ENCODE measurements around the gene LTB4R2. TPM values are rescaled to one million over a fixed set of nuclear protein-coding genes. Genes with fewer than 3 reads are reported as not detected.

Gene LTB4R2
- total and polyA plus RNA-seq, 7 donors, result 0.08 to 2.3 (median 0.96) TPM

- TF ChIP-seq CTCF (IDR thresholded peaks at IDR 0.05), result peak; percentile 81
- no peak within 1 kb of the TSS for H3K27ac ChIP-seq
- DNase-seq (peak in 1 of 2 donors; percentile 53), ATAC-seq (peak in 3 of 4 donors; percentile 35 to 57 (median 42))
- H3K36me3 ChIP-seq (ENCODE audit: insufficient read depth in 1 of 2, low read depth in 1 of 2), result peaks cover 0 to 54% of the 10 kb centered on the region in 2 donors
- H3K27me3 ChIP-seq (ENCODE audit: insufficient read depth in 3 of 3, low read length in 2 of 3), result no peaks in the 10 kb centered on the region
- intact Hi-C loops (cut with DNase I), result loop anchor here in 1 of 2 donors (5.0 kb wide), 1 partner anchor 250 kb away; no protein-coding TSS in a partner anchor
- no peaks in the 10 kb centered on the region for H3K9me3 ChIP-seq
- peaks cover 13% of the 10 kb centered on the region for H3K4me1 ChIP-seq
- H3K4me3 ChIP-seq, result no peak within 1 kb of the TSS
- WGBS, 3 donors, result 59 to 62% (median 60%) methylated on average over 6 of the region's 6 CpGs
Observed at GRCh38 chr14:24307575-24308341, 2.2 kb upstream of the LTB4R2 start, which contains the start of gene CIDEB. TSS of gene CIDEB (minus strand) at chr14:24307977. CDS start at chr14:24307858, 119 bp downstream.

- H3K4me3 ChIP-seq, result no peak overlapping the region
- ATAC-seq, result no peak
- no peaks in the 10 kb centered on the region for H3K9me3 ChIP-seq
- no peaks in the 10 kb centered on the region for H3K27me3 ChIP-seq (ENCODE audit: insufficient read depth in 3 of 3, low read length in 2 of 3)
- no peak overlapping the region for H3K27ac ChIP-seq
- DNase-seq, result no peak
- H3K36me3 ChIP-seq (ENCODE audit: insufficient read depth in 1 of 2, low read depth in 1 of 2), result peaks cover 0 to 46% of the 10 kb centered on the region in 2 donors
- 78 to 94% (median 80%) methylated on average over 6 to 7 of the region's 7 CpGs for WGBS, 3 donors
- TF ChIP-seq CTCF (IDR thresholded peaks at IDR 0.05), result peak; percentile 17
- H3K4me1 ChIP-seq, result peaks cover 13% of the 10 kb centered on the region
- intact Hi-C loops (cut with DNase I), result loop anchor here in 1 of 2 donors (5.0 kb wide), 1 partner anchor 251 kb away; no protein-coding TSS in a partner anchor
Observed at GRCh38 chr14:24308342-24309124, 1.4 kb upstream of the LTB4R2 start.

- whole genome bisulfite sequencing, 3 donors, result 22 to 30% (median 28%) methylated on average over 3 to 5 of the region's 5 CpGs
- DNase-seq (no peak), ATAC-seq (no peak)
- H3K27ac ChIP-seq, result peak overlapping the region; percentile 79
- peak overlapping the region; percentile 68 for H3K4me3 ChIP-seq
- no peak for TF ChIP-seq CTCF (IDR thresholded peaks at IDR 0.05)
- peaks cover 0 to 29% of the 10 kb centered on the region in 2 donors for H3K36me3 ChIP-seq (ENCODE audit: insufficient read depth in 1 of 2, low read depth in 1 of 2)
- H3K4me1 ChIP-seq, result peaks cover 13% of the 10 kb centered on the region
- no peaks in the 10 kb centered on the region for H3K27me3 ChIP-seq (ENCODE audit: insufficient read depth in 3 of 3, low read length in 2 of 3)
- H3K9me3 ChIP-seq, result no peaks in the 10 kb centered on the region
- intact Hi-C loops (cut with DNase I), result no loop called here
Observed at GRCh38 chr14:24310265-24310645, 315 bp downstream of the LTB4R2 start.

GRCh38 chr14:24310646-24311604 lies 985 bp downstream of the LTB4R2 start, which contains the start of gene LTB4R:
TSS of gene LTB4R (plus strand) at chr14:24311502. CDS start at chr14:24315652, 4,150 bp downstream.
- Histone ChIP-seq H3K36me3 (ENCODE audit: insufficient read depth in 1 of 2, low read depth in 1 of 2) (peaks cover 0 to 22% of the 10 kb centered on the region in 2 donors), H3K27ac (peak within 1 kb of the TSS; percentile 79), H3K4me3 (peak within 1 kb of the TSS; percentile 68), H3K9me3 (no peaks in the 10 kb centered on the region), H3K4me1 (peaks cover 13% of the 10 kb centered on the region), H3K27me3 (ENCODE audit: insufficient read depth in 3 of 3, low read length in 2 of 3) (peaks cover 0 to 5% (median 0%) of the 10 kb centered on the region in 3 donors)
- 14 to 18% (median 17%) methylated on average over 82 to 99 of the region's 99 CpGs for WGBS, 3 donors
- DNase-seq (peak; percentile 79 to 89), ATAC-seq (peak; percentile 86 to 91 (median 90))
- intact Hi-C loops (cut with DNase I), result no loop called here
- peak; percentile 48 for TF ChIP-seq CTCF (IDR thresholded peaks at IDR 0.05)
